ENCODE results near the gene ANKS1B.

- TF ChIP-seq CTCF (IDR thresholded peaks at IDR 0.05), result no peak
- TF ChIP-seq POLR2A (IDR thresholded peaks at IDR 0.05), result no peak
These were observed 1283.6 kb downstream of the ANKS1B start for GRCh38 chr12:98701166-98701565.
